ENCODE data around the gene BRMS1L. TPM values are rescaled to one million over a fixed set of nuclear protein-coding genes. Genes with fewer than 3 reads are reported as not detected.

BRMS1L gene
- total RNA-seq, 2 donors from 2014 or later, result 4.3 to 5.2 TPM

GRCh38 chr14:35844494-35844893 is 18.4 kb downstream of the BRMS1L start:
- no peaks in the 10 kb centered on the region for H3K4me1 ChIP-seq
- TF ChIP-seq POLR2A (IDR thresholded peaks at IDR 0.05) (no peak), CTCF (IDR thresholded peaks at IDR 0.05) (no peak)
- ATAC-seq (no peak), DNase-seq (no peak)
- H3K9me3 ChIP-seq, result peaks cover 0 to 8% (median 0%) of the 10 kb centered on the region in 3 donors
- no peaks in the 10 kb centered on the region for H3K27me3 ChIP-seq
- intact Hi-C loops (cut with DNase I), result no loop called here
- H3K27ac ChIP-seq, result no peak overlapping the region
- H3K4me3 ChIP-seq, result no peak overlapping the region
- peaks cover 3 to 7% of the 10 kb centered on the region in 2 donors for H3K36me3 ChIP-seq (replicated peaks in 1 of 2; ENCODE audit: insufficient read depth in 1 of 2, low read depth in 2 of 2)
- WGBS, 2 donors, result 98 to 99% methylated on average over 8 of the region's 8 CpGs

GRCh38 chr14:35847636-35848035 is 21.5 kb downstream of the BRMS1L start:
- Histone ChIP-seq H3K4me3 (no peak overlapping the region), H3K9me3 (peaks cover 0 to under 1% (median 0%) of the 10 kb centered on the region in 3 donors), H3K36me3 (replicated peaks in 1 of 2; ENCODE audit: insufficient read depth in 1 of 2, low read depth in 2 of 2) (peaks cover 4 to 5% of the 10 kb centered on the region in 2 donors), H3K4me1 (no peaks in the 10 kb centered on the region), H3K27ac (no peak overlapping the region), H3K27me3 (no peaks in the 10 kb centered on the region)
- no peak for ATAC-seq
- intact Hi-C loops (cut with DNase I), result no loop called here
- WGBS, 2 donors, result 73 to 74% methylated on average over 2 of the region's 2 CpGs
- no peak for TF ChIP-seq CTCF (IDR thresholded peaks at IDR 0.05)
- TF ChIP-seq POLR2A (IDR thresholded peaks at IDR 0.05), result no peak
- no peak for DNase-seq

- H3K4me1 ChIP-seq, result no peaks in the 10 kb centered on the region
- H3K9me3 ChIP-seq, result no peaks in the 10 kb centered on the region
- TF ChIP-seq CTCF (IDR thresholded peaks at IDR 0.05), result no peak
- TF ChIP-seq POLR2A (IDR thresholded peaks at IDR 0.05), result no peak
- H3K36me3 ChIP-seq (replicated peaks in 1 of 2; ENCODE audit: insufficient read depth in 1 of 2, low read depth in 2 of 2), result peaks cover 0 to 2% of the 10 kb centered on the region in 2 donors
- H3K27me3 ChIP-seq, result no peaks in the 10 kb centered on the region
- intact Hi-C loops (cut with DNase I), result no loop called here
- DNase-seq, result no peak
- no peak overlapping the region for H3K4me3 ChIP-seq
- H3K27ac ChIP-seq, result no peak overlapping the region
- WGBS, 2 donors, result 76 to 89% methylated on average over 1 of the region's 1 CpG
- ATAC-seq, result no peak
These were observed 23.0 kb downstream of the BRMS1L start for GRCh38 chr14:35849122-35849521.

- no peaks in the 10 kb centered on the region for H3K9me3 ChIP-seq
- H3K4me1 ChIP-seq, result no peaks in the 10 kb centered on the region
- H3K27me3 ChIP-seq, result no peaks in the 10 kb centered on the region
- TF ChIP-seq POLR2A (IDR thresholded peaks at IDR 0.05), result no peak
- TF ChIP-seq CTCF (IDR thresholded peaks at IDR 0.05), result no peak
- ATAC-seq (no peak), DNase-seq (no peak)
- intact Hi-C loops (cut with DNase I), result no loop called here
- no peak overlapping the region for H3K27ac ChIP-seq
- no peak overlapping the region for H3K4me3 ChIP-seq
- H3K36me3 ChIP-seq (replicated peaks in 1 of 2; ENCODE audit: insufficient read depth in 1 of 2, low read depth in 2 of 2), result peaks cover 0 to 2% of the 10 kb centered on the region in 2 donors
- 99% methylated on average over 3 of the region's 3 CpGs for WGBS, 2 donors
These were observed 25.7 kb downstream of the BRMS1L start for GRCh38 chr14:35851823-35852222.

GRCh38 chr14:35853225-35853624 is 27.1 kb downstream of the BRMS1L start:
- Histone ChIP-seq H3K4me3 (no peak overlapping the region), H3K27ac (no peak overlapping the region), H3K27me3 (no peaks in the 10 kb centered on the region), H3K4me1 (no peaks in the 10 kb centered on the region), H3K36me3 (replicated peaks in 1 of 2; ENCODE audit: insufficient read depth in 1 of 2, low read depth in 2 of 2) (peaks cover 0 to 2% of the 10 kb centered on the region in 2 donors), H3K9me3 (no peaks in the 10 kb centered on the region)
- ATAC-seq, result no peak
- intact Hi-C loops (cut with DNase I), result no loop called here
- TF ChIP-seq CTCF (IDR thresholded peaks at IDR 0.05) (no peak), POLR2A (IDR thresholded peaks at IDR 0.05) (no peak)
- 98 to 100% methylated on average over 2 of the region's 2 CpGs for WGBS, 2 donors
- no peak for DNase-seq

Data from body of pancreas (tissue), 4 donors.